Common myeloid progenitor, CD34-positive (primary cell): ENCODE data around the gene GATAD2A.
A peak's percentile ranks its signal among the peaks of the same experiment; 100 is the strongest.

Experiments used
- CTCF ChIA-PET: fragments of 350-600 bp; sonication (Branson Sonifier 250); formaldehyde crosslinking; loops from one replicate; lab custom pipeline; 2021; ENCODE audit warnings: antibody characterized with exemption; lab: Charles Lee
- POLR2A ChIA-PET: fragments of 350-600 bp; sonication (Branson Sonifier 250); formaldehyde crosslinking; loops from one replicate; lab custom pipeline; 2021; ENCODE audit warnings: antibody characterized with exemption; lab: Charles Lee
- DNase-seq, 3 donors: peaks; one replicate each; pipeline versions ENCODE4 v3.0.0 to v3.0.0-alpha.2; 2013
- H3K27ac ChIP-seq, 2 experiments: 1 replicate in 1 of 2; 2 replicates in 1 of 2; pipeline ENCODE4 v1.7.0; 2013; ENCODE audit warnings: inconsistent platforms in 2 of 2, low read length in 2 of 2, mild to moderate bottlenecking in 2 of 2, low read depth in 1 of 2, moderate library complexity in 1 of 2; ENCODE audit not compliant: severe bottlenecking in 2 of 2, insufficient read depth in 1 of 2, poor library complexity in 1 of 2
- H3K27me3 ChIP-seq, 5 experiments: replicated peaks in 2 of 5; 1 replicate in 3 of 5; 2 replicates in 2 of 5; pipeline versions ENCODE4 v1.6.1 to v1.7.0; 2013; ENCODE audit warnings: low read length in 4 of 5, mild to moderate bottlenecking in 2 of 5, moderate library complexity in 2 of 5, inconsistent platforms in 1 of 5; ENCODE audit not compliant: insufficient read depth in 5 of 5, control insufficient read depth in 4 of 5
- H3K36me3 ChIP-seq, 4 experiments: 1 replicate in 2 of 4; 2 replicates in 2 of 4; pipeline versions ENCODE4 v1.6.1 to v1.7.0; 2013; ENCODE audit warnings: low read length in 3 of 4, control low read depth in 1 of 4, mild to moderate bottlenecking in 1 of 4; ENCODE audit not compliant: control insufficient read depth in 4 of 4, insufficient read depth in 4 of 4
- H3K4me1 ChIP-seq, 4 experiments: 1 replicate in 3 of 4; 2 replicates in 1 of 4; pipeline versions ENCODE4 v1.6.1 to v1.7.1; 2013; ENCODE audit warnings: low read length in 3 of 4, mild to moderate bottlenecking in 3 of 4, control low read depth in 1 of 4, inconsistent platforms in 1 of 4, moderate library complexity in 1 of 4; ENCODE audit not compliant: control insufficient read depth in 4 of 4, insufficient read depth in 4 of 4; ENCODE audit errors: control extremely low read depth in 1 of 4
- H3K4me3 ChIP-seq, 7 experiments: 1 replicate in 4 of 7; 2 replicates in 3 of 7; pipeline versions ENCODE4 v1.5.1 to v1.7.0; 2013; ENCODE audit warnings: mild to moderate bottlenecking in 7 of 7, low read length in 6 of 7, moderate library complexity in 6 of 7, inconsistent platforms in 2 of 7, low read depth in 2 of 7, control low read depth in 1 of 7; ENCODE audit not compliant: insufficient read depth in 4 of 7, control insufficient read depth in 1 of 7; ENCODE audit errors: extremely low read depth in 1 of 7
- H3K9me3 ChIP-seq, 5 experiments: 1 replicate in 4 of 5; 2 replicates in 1 of 5; pipeline versions ENCODE4 v1.6.1 to v1.7.1; 2013; ENCODE audit warnings: low read length in 4 of 5, mild to moderate bottlenecking in 2 of 5, inconsistent platforms in 1 of 5, low read depth in 1 of 5, moderate library complexity in 1 of 5; ENCODE audit not compliant: control insufficient read depth in 4 of 5, insufficient read depth in 2 of 5; ENCODE audit errors: control extremely low read depth in 1 of 5
- WGBS: methylation state at CpG from one replicate; pipeline ENCODE4 v1.1.5; 2013; ENCODE audit not compliant: insufficient coverage; 5-methylcytosine and 5-hydroxymethylcytosine counted together

GATAD2A gene

DNA sequence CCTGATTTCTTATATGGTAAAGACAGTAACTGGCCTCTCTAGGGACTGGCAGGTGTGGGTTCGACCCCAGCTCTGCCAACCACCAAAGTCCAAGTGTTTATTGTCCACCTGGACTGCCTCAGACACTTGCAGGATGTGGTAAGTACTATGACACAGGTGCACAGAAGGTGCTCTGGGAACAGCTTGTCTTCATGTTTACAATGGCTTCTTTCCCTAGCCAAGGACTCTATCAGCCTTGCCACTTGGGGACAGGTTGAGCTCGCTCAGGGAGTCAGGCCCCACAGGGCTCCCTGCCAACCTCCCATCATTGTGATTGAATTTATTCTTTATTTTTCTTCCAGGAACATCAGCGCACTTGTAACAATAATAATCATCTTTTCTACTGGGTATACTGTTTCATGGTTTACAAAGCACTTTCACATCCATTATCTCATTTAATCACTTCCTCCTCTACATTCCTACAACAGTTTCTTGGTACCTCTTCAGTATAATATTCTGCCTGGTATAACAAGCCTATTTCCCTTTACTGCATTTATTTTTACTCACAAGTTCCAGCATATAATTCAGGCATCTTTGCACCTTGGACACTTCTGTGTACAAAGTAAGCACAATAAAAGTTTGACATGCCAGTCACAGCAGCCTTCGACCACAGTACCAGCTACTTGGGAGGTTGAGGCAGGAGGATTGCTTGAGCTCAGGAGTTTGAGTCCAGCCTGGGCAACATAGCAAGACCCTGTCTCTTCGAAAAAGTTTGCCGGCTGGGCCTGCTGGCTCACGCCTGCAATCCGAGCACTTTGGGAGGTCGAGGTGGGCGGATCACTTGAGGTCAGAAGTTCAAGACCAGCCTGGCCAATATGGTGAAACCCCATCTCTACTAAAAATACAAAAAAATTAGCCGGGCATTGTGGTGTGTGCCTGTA lies 24.2 kb upstream of the GATAD2A start:
- peak overlapping the region in 1 of 2 experiments; percentile 9 for H3K27ac ChIP-seq
- 99% methylated on average over 10 of the region's 11 CpGs for WGBS
- no peak for DNase-seq
- ChIA-PET POLR2A (no interaction called here), CTCF (no interaction called here)
- H3K4me1 ChIP-seq, result peaks cover 0 to 14% (median 14%) of the 10 kb centered on the region in 4 experiments
- no peaks in the 10 kb centered on the region for H3K27me3 ChIP-seq
- no peaks in the 10 kb centered on the region for H3K9me3 ChIP-seq
- no peaks in the 10 kb centered on the region for H3K36me3 ChIP-seq
- H3K4me3 ChIP-seq, result no peak overlapping the region

DNA sequence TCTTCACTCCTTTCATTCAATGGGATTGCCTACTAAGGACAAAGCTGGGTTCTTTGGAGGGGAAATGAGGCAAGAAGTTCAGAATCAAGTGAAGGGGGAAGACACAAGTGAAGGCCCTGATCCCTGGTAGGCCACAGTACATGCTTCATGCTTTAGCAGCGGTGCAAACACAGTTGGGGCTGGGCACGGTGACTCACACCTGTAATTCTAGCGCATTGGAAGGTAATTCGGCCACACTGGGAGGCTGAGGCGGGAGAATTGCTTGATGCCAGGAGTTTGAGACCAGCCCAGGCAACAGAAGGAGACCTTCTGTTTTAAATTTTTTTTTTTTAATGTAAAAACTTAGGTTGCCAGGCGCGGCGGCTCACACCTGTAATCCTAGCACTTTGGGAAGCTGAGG lies 23.4 kb upstream of the GATAD2A start:
- ChIA-PET POLR2A (no interaction called here), CTCF (no interaction called here)
- WGBS, result 93% methylated on average over 8 of the region's 8 CpGs
- Histone ChIP-seq H3K4me3 (no peak overlapping the region), H3K36me3 (no peaks in the 10 kb centered on the region), H3K27ac (no peak overlapping the region), H3K27me3 (no peaks in the 10 kb centered on the region), H3K4me1 (peaks cover 0 to 23% (median 21%) of the 10 kb centered on the region in 4 experiments), H3K9me3 (no peaks in the 10 kb centered on the region)
- DNase-seq, result no peak

DNA sequence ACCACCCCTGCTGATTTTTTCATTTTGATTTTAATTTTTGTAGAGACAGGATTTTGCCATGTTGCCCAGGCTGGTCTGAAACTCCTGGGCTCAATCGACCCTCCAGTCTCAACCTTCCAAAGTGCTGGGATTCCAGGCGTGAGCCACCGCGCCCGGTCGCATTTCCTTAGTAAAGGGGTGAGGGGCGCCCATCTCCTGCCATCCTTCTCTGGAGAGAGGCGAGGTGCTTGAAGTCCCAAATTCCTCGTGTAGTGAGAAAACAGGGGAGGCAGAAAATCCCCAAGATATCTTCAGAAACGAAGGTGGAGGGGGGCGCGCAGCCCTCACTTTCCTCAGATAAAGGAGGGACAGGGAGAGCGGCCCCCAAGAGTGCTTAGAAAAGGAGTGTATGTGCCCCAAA lies 21.0 kb upstream of the GATAD2A start:
- Histone ChIP-seq H3K4me3 (peak overlapping the region in 4 of 7 experiments; percentile 66 to 95 (median 80)), H3K4me1 (peaks cover 0 to 39% (median 32%) of the 10 kb centered on the region in 4 experiments), H3K9me3 (no peaks in the 10 kb centered on the region), H3K36me3 (peaks cover 0 to 2% (median 0%) of the 10 kb centered on the region in 4 experiments), H3K27me3 (no peaks in the 10 kb centered on the region), H3K27ac (peak overlapping the region in 1 of 2 experiments; percentile 87)
- WGBS, result 88% methylated on average over 12 of the region's 13 CpGs
- DNase-seq, result no peak
- ChIA-PET CTCF (interaction anchor here (1.5 to 2.6 kb wide), 5 partner anchors 11 to 106 kb away, joined by 5 to 13 read pairs (median 5); partner anchors contain the start of gene GATAD2A), POLR2A (interaction anchor here (0.6 to 1.8 kb wide), 6 partner anchors 12 to 247 kb away, joined by 3 to 10 read pairs (median 3); partner anchors contain the start of gene GATAD2A)

DNA sequence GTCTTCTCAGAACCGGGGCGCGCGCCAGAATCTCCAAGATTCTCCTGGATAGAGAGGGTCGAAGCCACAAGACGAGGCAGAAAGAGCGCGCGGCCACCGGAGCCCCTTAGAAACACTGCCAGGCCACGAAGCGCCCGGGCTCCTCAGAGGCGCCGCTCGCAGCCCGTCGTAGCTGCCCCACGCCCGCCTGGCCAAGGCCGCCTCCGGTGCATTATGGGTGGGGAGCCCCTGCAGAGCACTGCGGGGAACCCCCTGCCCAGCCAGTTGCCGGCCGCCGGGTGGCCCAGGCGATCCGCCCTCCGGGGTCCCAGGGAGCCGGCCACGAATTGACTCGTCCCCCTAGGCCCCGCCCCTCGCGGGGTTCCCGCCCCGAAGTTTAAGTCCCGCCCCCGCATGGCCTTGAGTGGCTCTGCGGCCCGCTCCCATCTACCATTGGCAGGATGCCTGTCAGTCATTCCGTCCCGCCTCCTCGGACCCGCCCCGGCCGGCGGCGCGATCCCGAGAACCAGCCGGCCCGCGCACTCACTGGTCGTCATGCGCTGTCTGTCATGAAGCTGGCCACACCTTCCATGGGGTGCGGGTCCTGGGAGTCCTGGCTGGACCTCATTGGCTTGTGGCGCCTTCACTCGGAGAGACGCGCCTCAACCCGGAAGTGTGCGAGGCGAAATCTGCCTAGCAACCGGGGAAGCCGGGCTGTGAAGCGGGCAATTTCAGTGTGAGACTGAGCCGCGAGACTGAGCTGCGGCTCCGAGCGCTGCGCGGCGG lies 20.2 kb upstream of the GATAD2A start:
- Histone ChIP-seq H3K27ac (peak overlapping the region; percentile 95 to 97), H3K4me1 (peaks cover 0 to 41% (median 32%) of the 10 kb centered on the region in 4 experiments), H3K36me3 (peaks cover 0 to 3% (median 1%) of the 10 kb centered on the region in 4 experiments), H3K27me3 (no peaks in the 10 kb centered on the region), H3K4me3 (peak overlapping the region; percentile 79 to 95 (median 91)), H3K9me3 (no peaks in the 10 kb centered on the region)
- ChIA-PET POLR2A (interaction anchor here (0.6 to 1.8 kb wide), 9 partner anchors 11 to 248 kb away, joined by 3 to 10 read pairs (median 3); partner anchors contain the start of gene GATAD2A), CTCF (interaction anchor here (0.8 to 2.6 kb wide), 7 partner anchors 10 to 105 kb away, joined by 3 to 13 read pairs (median 5); partner anchors contain the start of gene GATAD2A)
- under 1% methylated on average over 73 of the region's 75 CpGs for WGBS
- DNase-seq, result peak; percentile 100

DNA sequence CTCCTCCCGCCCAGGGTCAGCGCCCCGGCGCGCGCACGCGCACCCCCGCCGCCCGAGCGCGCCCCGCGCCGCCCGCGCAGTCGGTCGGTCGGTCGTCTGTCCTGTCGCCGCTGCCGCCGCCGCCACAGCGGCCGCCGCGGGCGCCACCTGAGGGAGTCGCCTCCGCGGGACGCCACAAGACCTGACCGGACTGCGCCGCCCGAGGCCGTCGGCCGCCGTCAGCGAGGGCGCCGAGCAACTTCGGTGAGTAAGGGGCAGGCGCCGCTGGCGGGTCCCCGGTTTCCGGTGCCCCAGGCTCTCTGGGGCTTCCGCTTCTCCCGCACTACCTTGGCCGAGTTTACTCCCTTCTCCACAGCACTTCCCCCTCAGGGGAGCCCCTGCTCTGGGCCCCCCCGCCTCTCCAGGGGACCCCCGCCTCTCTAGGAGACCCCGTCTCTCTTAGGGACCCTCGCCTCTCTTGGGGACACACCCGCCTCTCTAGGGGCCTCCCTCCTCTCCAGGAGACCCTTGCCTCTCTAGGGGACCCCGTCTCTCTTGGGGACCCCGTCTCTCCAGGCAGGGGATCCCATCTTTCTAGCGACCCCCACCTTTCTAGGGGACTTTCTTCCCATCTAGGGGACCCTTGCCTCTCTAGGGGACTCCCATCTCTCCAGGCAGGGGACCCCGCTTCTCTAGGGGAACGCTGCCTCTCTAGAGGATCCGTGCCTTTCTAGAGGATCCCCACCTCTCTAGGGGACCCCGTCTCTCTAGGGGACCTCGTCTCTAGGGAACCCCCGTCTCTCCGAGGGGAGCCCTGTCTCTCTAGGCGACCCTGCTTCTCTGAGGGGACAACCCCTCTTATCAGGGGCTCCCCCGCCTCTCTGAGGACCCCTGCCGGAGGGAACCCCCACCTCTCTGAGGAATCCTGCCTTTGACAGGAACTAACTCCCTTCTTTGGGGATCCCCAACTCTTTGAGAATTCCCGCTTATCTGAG lies 19.3 kb upstream of the GATAD2A start:
- peaks cover 0 to 3% (median 1%) of the 10 kb centered on the region in 4 experiments for H3K36me3 ChIP-seq
- WGBS, result under 1% methylated on average over 73 of the region's 75 CpGs
- peaks cover 0 to 47% (median 35%) of the 10 kb centered on the region in 4 experiments for H3K4me1 ChIP-seq
- H3K4me3 ChIP-seq, result peak overlapping the region; percentile 79 to 95 (median 91)
- POLR2A ChIA-PET, result interaction anchor here (0.9 to 1.8 kb wide), 5 partner anchors 10 to 104 kb away, joined by 3 to 10 read pairs (median 4); partner anchors contain the start of gene GATAD2A
- CTCF ChIA-PET, result interaction anchor here (0.8 to 2.6 kb wide), 7 partner anchors 10 to 104 kb away, joined by 3 to 13 read pairs (median 5); partner anchors contain the start of gene GATAD2A
- DNase-seq, result peak; percentile 52 to 76 (median 72)
- H3K27ac ChIP-seq, result peak overlapping the region; percentile 95 to 97
- no peaks in the 10 kb centered on the region for H3K9me3 ChIP-seq
- H3K27me3 ChIP-seq, result no peaks in the 10 kb centered on the region

DNA sequence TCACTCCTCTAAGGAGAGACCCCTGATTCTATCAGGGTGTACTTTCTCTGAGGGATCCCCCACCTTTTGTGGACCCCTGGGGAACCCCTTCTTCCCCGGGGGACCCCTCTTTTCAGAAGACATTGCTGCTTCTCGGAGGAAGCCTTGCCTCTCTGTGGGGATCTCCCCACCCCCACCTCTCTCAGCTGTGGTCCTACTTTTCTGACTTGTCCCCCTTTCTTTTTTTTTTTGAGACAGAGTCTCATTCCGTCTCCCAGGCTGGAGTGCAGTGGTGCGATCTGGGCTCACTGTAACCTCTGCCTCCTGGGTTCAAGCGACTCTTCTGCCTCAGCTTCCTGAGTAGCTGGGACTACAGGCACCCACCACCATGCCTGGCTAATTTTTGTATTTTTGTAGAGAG lies 18.4 kb upstream of the GATAD2A start:
- POLR2A ChIA-PET, result no interaction called here
- 89% methylated on average over 4 of the region's 5 CpGs for WGBS
- H3K27ac ChIP-seq, result peak overlapping the region; percentile 95 to 97

More for the DNA sequence above, 18.4 kb upstream of the GATAD2A start:
- CTCF ChIA-PET, result interaction anchor here (1.2 to 2.9 kb wide), 3 partner anchors 20 to 89 kb away, joined by 3 to 11 read pairs (median 6); no protein-coding TSS in a partner anchor
- Histone ChIP-seq H3K4me3 (peak overlapping the region in 6 of 7 experiments; percentile 79 to 95 (median 92)), H3K36me3 (peaks cover 0 to 3% (median 1%) of the 10 kb centered on the region in 4 experiments), H3K4me1 (peaks cover 6 to 56% (median 39%) of the 10 kb centered on the region in 4 experiments), H3K9me3 (no peaks in the 10 kb centered on the region), H3K27me3 (no peaks in the 10 kb centered on the region)
- DNase-seq, result no peak
